ENCODE data around the gene UMAD1. TPM values are rescaled to one million over a fixed set of nuclear protein-coding genes. Genes with fewer than 3 reads are reported as not detected.

UMAD1 gene
- total RNA-seq, 2 donors from 2014 or later = 21.9 to 26.3 TPM

DNA sequence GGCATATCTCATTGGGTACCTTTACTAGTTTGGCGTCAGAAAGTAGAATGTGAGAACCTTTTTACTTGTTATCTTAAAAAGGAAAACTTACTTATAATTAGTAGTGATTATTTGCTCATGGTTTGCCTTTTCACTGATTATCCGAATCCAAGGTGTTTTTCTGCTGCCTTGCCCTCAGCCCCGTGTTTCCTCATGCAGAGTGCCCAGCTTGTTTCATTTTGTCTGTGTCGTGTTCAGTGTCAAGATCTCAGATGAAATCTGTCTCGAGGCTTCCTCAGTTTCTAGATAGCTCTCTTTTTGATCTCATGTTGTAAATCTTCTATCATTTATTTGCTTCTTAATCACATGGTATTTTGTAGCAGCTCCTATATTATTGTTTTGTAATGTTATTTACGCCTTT is 47.8 kb downstream of the UMAD1 start:
- no peak for DNase-seq
- intact Hi-C loops (cut with DNase I) = no loop called here
- no peaks in the 10 kb centered on the region for H3K27me3 ChIP-seq
- H3K4me1 ChIP-seq = no peaks in the 10 kb centered on the region
- H3K4me3 ChIP-seq = no peak overlapping the region
- no peak overlapping the region for H3K9ac ChIP-seq (ENCODE audit: low read depth in 2 of 2, low read length in 2 of 2)
- H3K36me3 ChIP-seq = no peaks in the 10 kb centered on the region
- no peaks in the 10 kb centered on the region for H3K9me3 ChIP-seq
- H3K27ac ChIP-seq = no peak overlapping the region
- TF ChIP-seq, protein P1, sequence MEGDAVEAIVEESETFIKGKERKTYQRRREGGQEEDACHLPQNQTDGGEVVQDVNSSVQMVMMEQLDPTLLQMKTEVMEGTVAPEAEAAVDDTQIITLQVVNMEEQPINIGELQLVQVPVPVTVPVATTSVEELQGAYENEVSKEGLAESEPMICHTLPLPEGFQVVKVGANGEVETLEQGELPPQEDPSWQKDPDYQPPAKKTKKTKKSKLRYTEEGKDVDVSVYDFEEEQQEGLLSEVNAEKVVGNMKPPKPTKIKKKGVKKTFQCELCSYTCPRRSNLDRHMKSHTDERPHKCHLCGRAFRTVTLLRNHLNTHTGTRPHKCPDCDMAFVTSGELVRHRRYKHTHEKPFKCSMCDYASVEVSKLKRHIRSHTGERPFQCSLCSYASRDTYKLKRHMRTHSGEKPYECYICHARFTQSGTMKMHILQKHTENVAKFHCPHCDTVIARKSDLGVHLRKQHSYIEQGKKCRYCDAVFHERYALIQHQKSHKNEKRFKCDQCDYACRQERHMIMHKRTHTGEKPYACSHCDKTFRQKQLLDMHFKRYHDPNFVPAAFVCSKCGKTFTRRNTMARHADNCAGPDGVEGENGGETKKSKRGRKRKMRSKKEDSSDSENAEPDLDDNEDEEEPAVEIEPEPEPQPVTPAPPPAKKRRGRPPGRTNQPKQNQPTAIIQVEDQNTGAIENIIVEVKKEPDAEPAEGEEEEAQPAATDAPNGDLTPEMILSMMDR (IDR thresholded peaks at IDR 0.05) = no peak

DNA sequence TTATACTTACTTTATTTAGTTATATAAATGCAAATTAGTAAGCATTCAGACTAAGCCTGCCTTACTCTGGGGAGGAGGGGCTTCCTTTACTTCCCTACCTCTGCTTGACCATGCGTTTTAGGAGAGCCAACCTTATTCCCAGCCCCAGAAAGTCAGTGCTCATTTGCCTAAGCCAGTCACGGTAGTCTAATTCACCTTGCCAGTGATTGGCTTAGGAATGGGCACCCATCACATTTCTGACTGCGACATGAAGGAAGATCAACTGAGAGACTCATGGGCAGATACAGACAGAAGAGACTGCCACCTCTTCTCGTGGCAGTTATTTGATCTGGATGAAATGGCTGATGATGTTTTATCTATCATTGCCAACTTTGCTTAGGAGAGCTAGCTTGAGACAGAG is 48.4 kb downstream of the UMAD1 start:
- no peak for DNase-seq
- no peak overlapping the region for H3K9ac ChIP-seq (ENCODE audit: low read depth in 2 of 2, low read length in 2 of 2)
- no peaks in the 10 kb centered on the region for H3K36me3 ChIP-seq
- TF ChIP-seq, protein P1 (IDR thresholded peaks at IDR 0.05) = no peak
- no peak overlapping the region for H3K4me3 ChIP-seq
- no peaks in the 10 kb centered on the region for H3K27me3 ChIP-seq
- intact Hi-C loops (cut with DNase I) = no loop called here
- H3K4me1 ChIP-seq = no peaks in the 10 kb centered on the region
- no peak overlapping the region for H3K27ac ChIP-seq
- H3K9me3 ChIP-seq = no peaks in the 10 kb centered on the region

DNA sequence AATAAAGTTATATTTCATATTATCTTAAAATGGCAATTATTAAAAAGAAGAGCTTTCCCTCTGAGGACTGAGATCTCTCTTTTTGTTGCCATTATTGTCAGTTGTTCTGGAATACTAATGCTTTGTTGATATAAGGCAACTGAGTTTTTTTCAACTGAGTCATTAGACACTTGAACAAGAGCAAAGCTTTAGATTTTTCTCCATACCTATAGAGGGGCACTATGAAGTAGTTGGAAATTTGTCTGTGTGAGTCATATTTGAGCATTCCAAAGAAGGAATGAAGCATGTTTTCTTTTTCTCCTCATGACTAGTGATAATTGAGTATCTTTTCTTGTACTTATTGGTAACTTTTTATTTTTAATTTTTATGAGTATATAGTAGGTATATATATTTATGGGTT is 53.3 kb downstream of the UMAD1 start:
- no peaks in the 10 kb centered on the region for H3K36me3 ChIP-seq
- DNase-seq = no peak
- H3K9ac ChIP-seq (ENCODE audit: low read depth in 2 of 2, low read length in 2 of 2) = no peak overlapping the region
- no peak overlapping the region for H3K4me3 ChIP-seq
- TF ChIP-seq, protein P1 (IDR thresholded peaks at IDR 0.05) = no peak
- intact Hi-C loops (cut with DNase I) = no loop called here
- no peak overlapping the region for H3K27ac ChIP-seq
- no peaks in the 10 kb centered on the region for H3K9me3 ChIP-seq
- H3K27me3 ChIP-seq = no peaks in the 10 kb centered on the region
- H3K4me1 ChIP-seq = no peaks in the 10 kb centered on the region

DNA sequence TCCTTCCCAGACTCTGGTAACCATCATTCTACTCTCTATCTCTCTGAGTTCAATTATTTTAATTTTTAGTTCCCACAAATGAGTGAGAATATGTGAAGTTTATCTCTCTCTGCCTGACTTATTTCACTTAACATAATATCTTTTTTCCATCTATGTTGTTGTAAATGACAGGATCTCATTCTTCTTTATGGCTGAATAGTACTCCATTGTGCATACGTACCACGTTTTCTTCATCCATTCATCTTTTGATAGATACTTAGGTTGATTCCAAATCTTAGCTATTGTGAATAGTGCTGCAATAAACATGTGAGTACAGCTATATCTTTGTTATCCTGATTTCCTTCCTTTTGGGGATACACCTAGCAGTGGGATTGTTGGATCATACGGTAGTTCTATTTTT is 54.0 kb downstream of the UMAD1 start:
- DNase-seq = no peak
- Histone ChIP-seq H3K9ac (ENCODE audit: low read depth in 2 of 2, low read length in 2 of 2) (no peak overlapping the region), H3K27ac (no peak overlapping the region), H3K9me3 (no peaks in the 10 kb centered on the region), H3K4me1 (no peaks in the 10 kb centered on the region), H3K4me3 (no peak overlapping the region), H3K36me3 (no peaks in the 10 kb centered on the region), H3K27me3 (no peaks in the 10 kb centered on the region)
- intact Hi-C loops (cut with DNase I) = no loop called here
- TF ChIP-seq, protein P1 (IDR thresholded peaks at IDR 0.05) = no peak

DNA sequence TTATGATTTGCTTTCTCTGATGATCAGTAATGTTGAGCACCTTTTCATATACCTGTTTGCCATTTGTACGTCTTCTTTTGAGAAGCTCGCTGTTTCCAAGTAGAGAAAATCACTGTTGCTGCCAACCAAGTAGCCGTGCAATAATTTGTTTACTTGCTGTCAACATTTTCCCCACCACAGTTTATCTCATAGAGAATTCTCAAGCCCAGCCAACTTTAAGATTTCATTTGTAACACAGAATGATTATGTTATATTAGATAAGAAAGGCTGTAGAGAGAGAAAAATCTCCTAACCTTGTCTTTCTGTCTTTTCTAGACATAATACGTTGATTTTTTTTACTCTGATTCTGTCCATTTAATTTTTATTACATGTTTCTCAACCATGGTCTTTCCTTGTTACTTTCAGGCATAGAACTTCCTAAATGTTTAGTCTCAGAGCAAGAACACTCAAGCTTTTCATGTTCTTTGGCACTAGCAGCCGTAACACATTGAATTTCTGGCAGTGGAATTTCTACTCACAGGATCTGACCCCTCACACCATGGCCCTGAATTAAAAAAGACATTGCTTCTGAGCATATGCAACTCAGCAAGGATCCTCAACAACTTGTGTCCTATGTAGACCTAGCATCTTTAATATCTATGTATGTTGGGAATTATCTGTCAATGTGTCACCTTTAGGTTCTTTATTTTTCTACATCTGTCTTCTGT is 54.7 kb downstream of the UMAD1 start:
- intact Hi-C loops (cut with DNase I) = no loop called here
- H3K36me3 ChIP-seq = no peaks in the 10 kb centered on the region
- no peak overlapping the region for H3K4me3 ChIP-seq
- TF ChIP-seq, protein P1 (IDR thresholded peaks at IDR 0.05) = no peak
- H3K9me3 ChIP-seq = no peaks in the 10 kb centered on the region
- DNase-seq = no peak
- H3K9ac ChIP-seq (ENCODE audit: low read depth in 2 of 2, low read length in 2 of 2) = no peak overlapping the region
- no peaks in the 10 kb centered on the region for H3K27me3 ChIP-seq
- no peaks in the 10 kb centered on the region for H3K4me1 ChIP-seq
- H3K27ac ChIP-seq = no peak overlapping the region
